ENCODE data around the gene RAB11A. TPM values are rescaled to one million over a fixed set of nuclear protein-coding genes. Genes with fewer than 3 reads are reported as not detected.

RAB11A gene
- total and polyA plus RNA-seq, 9 of the 15 experiments (the other 6 are each of a cell fraction or from before 2014, with no cell fraction given) = 129 to 369 (median 245) TPM

- TF ChIP-seq ZBTB33 (CRISPR knock-in tag; IDR thresholded peaks at IDR 0.05) = no peak
- 0 out of 2 replicates have a peak, but pooled peaks have one; percentile 22 for TF ChIP-seq KLF1 (tag; IDR thresholded peaks at IDR 0.05)
- TF ChIP-seq ZNF668 (CRISPR knock-in tag; IDR thresholded peaks at IDR 0.05) = no peak
- TF ChIP-seq ZZZ3 (IDR thresholded peaks at IDR 0.05) = no peak
- peak; percentile 34; the same call in 1 of the 2 replicates for TF ChIP-seq ATF4 (CRISPR knock-in tag; IDR thresholded peaks at IDR 0.05)
- no peak for TF ChIP-seq ATF1 (CRISPR knock-in tag; IDR thresholded peaks at IDR 0.05)
- peak; percentile 40; the same call in 1 of the 2 replicates for TF ChIP-seq ATF1 (tag; IDR thresholded peaks at IDR 0.05)
- TF ChIP-seq PBX2 (CRISPR knock-in tag; IDR thresholded peaks at IDR 0.05; ENCODE audit: low read depth) = no peak
- no peak for TF ChIP-seq PBX2 (tag; conservative IDR thresholded peaks at IDR 0.05; ENCODE audit: low read depth)
- peak; percentile 77 for TF ChIP-seq BCOR (IDR thresholded peaks at IDR 0.05)
- TF ChIP-seq ZBTB26 (CRISPR knock-in tag; IDR thresholded peaks at IDR 0.05) = peak; percentile 88; the same call in 1 of the 2 replicates
- TF ChIP-seq TSHZ1 (CRISPR knock-in tag; IDR thresholded peaks at IDR 0.05) = no peak
- TF ChIP-seq ILK (tag; IDR thresholded peaks at IDR 0.05; ENCODE audit: borderline replicate concordance, low read depth) = no peak
- no peak for TF ChIP-seq XRCC3 (IDR thresholded peaks at IDR 0.05)
- no peak for TF ChIP-seq NONO (IDR thresholded peaks at IDR 0.05; ENCODE audit: low read depth in 2 of 2, low read length in 1 of 2)
- TF ChIP-seq ZBTB7A (IDR thresholded peaks at IDR 0.05; ENCODE audit: borderline replicate concordance, control insufficient read depth, low read depth, low read length) = no peak
Observed at GRCh38 chr15:65837301-65838294, 31.7 kb upstream of the RAB11A start (continued).

All from K562 (cell line).